Left ventricle myocardium inferior (tissue), 1 donor: Measurements from ENCODE around the gene QPCT. TPM values are rescaled to one million over a fixed set of nuclear protein-coding genes. Genes with fewer than 3 reads are reported as not detected.
"Not testable (repeated sequence)": the region's sequence is repeated elsewhere in the genome, so short reads cannot be mapped to it uniquely, and the experiment has no call there.

ENCODE experiments used
- DNase-seq: peaks from one replicate; pipeline ENCODE4 v3.0.0-alpha.2; 2020
- H3K27ac ChIP-seq: fragments of 200-600 bp; replicated peaks from 2 replicates; pipeline ENCODE4 v1.8.0; 2021
- H3K27me3 ChIP-seq: fragments of 200-600 bp; 2 replicates; pipeline ENCODE4 v1.8.0; 2021; ENCODE audit warnings: low read depth
- H3K36me3 ChIP-seq: fragments of 200-600 bp; 2 replicates; pipeline ENCODE4 v1.8.0; 2021
- H3K4me1 ChIP-seq: fragments of 200-600 bp; 2 replicates; pipeline ENCODE4 v1.8.0; 2021
- H3K4me3 ChIP-seq: fragments of 200-600 bp; 2 replicates; pipeline ENCODE4 v1.8.0; 2021; ENCODE audit warnings: mild to moderate bottlenecking, moderate library complexity
- H3K9me3 ChIP-seq: fragments of 200-600 bp; replicated peaks from 2 replicates; pipeline ENCODE4 v1.8.0; 2021
- CTCF ChIP-seq: fragments of 200-600 bp; IDR thresholded peaks from 2 replicates; pipeline ENCODE4 v1.8.0; 2021; ENCODE audit warnings: antibody characterized with exemption, mild to moderate bottlenecking, borderline replicate concordance
- intact Hi-C: fragments of 100-400 bp; cut with micrococcal nuclease; formaldehyde crosslinking; loops from one replicate; pipeline ENCODE4 v1.11.0; 2022
- total RNA-seq: library from RNA; stranded (reverse); fragmentation: NEBNext Ultra II Directional; extraction: Animal tissue kit (Norgen Biotek cat#: 25700); gene quantifications from one replicate; pipeline ENCODE4 v1.2.1, GENCODE V29; 2021
- donor health status: DM: no; HTN: yes; CAD: no; lungs with severe emphysema.

Gene QPCT
- total RNA-seq, 1 donor from 2014 or later = 2.0 TPM

- Histone ChIP-seq H3K4me3 (peak overlapping the region; percentile 9), H3K27me3 (no peaks in the 10 kb centered on the region), H3K27ac (no peak overlapping the region), H3K36me3 (no peaks in the 10 kb centered on the region), H3K9me3 (no peaks in the 10 kb centered on the region), H3K4me1 (no peaks in the 10 kb centered on the region)
- intact Hi-C loops = no loop called here
- DNase-seq = no peak
- no peak for TF ChIP-seq CTCF
Measured at GRCh38 chr2:37376421-37377186, 32.2 kb downstream of the QPCT start.

- H3K27ac ChIP-seq = no peak overlapping the region
- intact Hi-C loops = no loop called here
- no peaks in the 10 kb centered on the region for H3K36me3 ChIP-seq
- no peak for DNase-seq
- H3K9me3 ChIP-seq = no peaks in the 10 kb centered on the region
- H3K4me3 ChIP-seq = peak overlapping the region; percentile 9
- TF ChIP-seq CTCF = no peak
- no peaks in the 10 kb centered on the region for H3K4me1 ChIP-seq
- H3K27me3 ChIP-seq = no peaks in the 10 kb centered on the region
Measured at GRCh38 chr2:37377187-37377532, 32.7 kb downstream of the QPCT start.

- TF ChIP-seq CTCF = no peak
- Histone ChIP-seq H3K9me3 (no peaks in the 10 kb centered on the region), H3K36me3 (no peaks in the 10 kb centered on the region), H3K27ac (no peak overlapping the region), H3K4me3 (no peak overlapping the region), H3K4me1 (no peaks in the 10 kb centered on the region), H3K27me3 (no peaks in the 10 kb centered on the region)
- intact Hi-C loops = no loop called here
- no peak for DNase-seq
Measured at GRCh38 chr2:37378411-37378810, 34.0 kb downstream of the QPCT start.

GRCh38 chr2:37379881-37380296 lies 35.5 kb downstream of the QPCT start:
- no peak overlapping the region for H3K27ac ChIP-seq
- no peak for DNase-seq
- no peak overlapping the region for H3K4me3 ChIP-seq
- H3K27me3 ChIP-seq = no peaks in the 10 kb centered on the region
- no peak for TF ChIP-seq CTCF
- H3K36me3 ChIP-seq = no peaks in the 10 kb centered on the region
- no peaks in the 10 kb centered on the region for H3K4me1 ChIP-seq
- no peaks in the 10 kb centered on the region for H3K9me3 ChIP-seq
- intact Hi-C loops = no loop called here

- H3K4me1 ChIP-seq, H3K27ac ChIP-seq, H3K27me3 ChIP-seq, intact Hi-C loops, H3K36me3 ChIP-seq, DNase-seq, H3K9me3 ChIP-seq, H3K4me3 ChIP-seq: not testable (repeated sequence)
Measured at GRCh38 chr2:37380787-37381186, 36.4 kb downstream of the QPCT start.

GRCh38 chr2:37384261-37384660 lies 39.8 kb downstream of the QPCT start:
- H3K9me3 ChIP-seq, intact Hi-C loops, H3K27me3 ChIP-seq, H3K27ac ChIP-seq, DNase-seq, H3K4me1 ChIP-seq, H3K4me3 ChIP-seq, H3K36me3 ChIP-seq: not testable (repeated sequence)
